ENCODE results near the gene REV3L.

DNA sequence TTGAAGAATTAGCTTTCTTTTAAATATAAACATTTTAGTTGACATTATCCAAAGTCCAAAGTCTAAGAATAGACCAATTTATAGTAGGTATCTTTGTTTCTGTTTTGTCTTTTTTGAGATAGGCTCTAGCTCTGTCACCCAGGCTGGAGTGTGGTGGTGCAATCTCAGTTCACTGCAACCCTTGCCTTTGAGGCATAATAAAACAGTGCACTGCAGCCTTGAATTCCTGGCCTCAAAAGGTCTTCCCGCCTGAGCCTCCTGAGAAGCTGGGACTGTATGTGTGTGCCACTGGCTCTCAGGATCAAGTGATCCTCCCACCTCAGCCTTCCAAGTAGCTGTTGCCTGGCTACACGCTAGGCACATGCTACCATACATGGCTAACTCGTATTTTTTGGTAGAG is 135.4 kb downstream of the REV3L start:
- no peak for TF ChIP-seq GATA2 (IDR thresholded peaks at IDR 0.05; ENCODE audit: low read depth, low read length)
- no peak for TF ChIP-seq GATA3 (IDR thresholded peaks at IDR 0.05; ENCODE audit: low read depth, low read length)

All from SH-SY5Y (cell line).